Thyroid gland (tissue), 4 donors: ENCODE measurements around the gene IFNA17.

Experiments used
- POLR2A ChIP-seq, 2 donors: fragments of 450-650 bp; IDR thresholded peaks; one replicate each; pipeline ENCODE4 v1.6.1; 2017; ENCODE audit warnings: antibody characterized with exemption in 2 of 2, mild to moderate bottlenecking in 2 of 2, moderate library complexity in 1 of 2
- TF ChIP-seq, protein P1 (sequence below), 6 experiments: fragments of 200-600 bp in 3 of 6; fragments of 450-650 bp in 3 of 6; sonication (generic) in 3 of 6; IDR thresholded peaks; one replicate each; pipeline ENCODE4 v1.5.1; 2016 to 2019; ENCODE audit warnings: antibody characterized with exemption in 6 of 6, mild to moderate bottlenecking in 2 of 6, inconsistent platforms in 1 of 6, moderate library complexity in 1 of 6

- TF ChIP-seq, protein P1, sequence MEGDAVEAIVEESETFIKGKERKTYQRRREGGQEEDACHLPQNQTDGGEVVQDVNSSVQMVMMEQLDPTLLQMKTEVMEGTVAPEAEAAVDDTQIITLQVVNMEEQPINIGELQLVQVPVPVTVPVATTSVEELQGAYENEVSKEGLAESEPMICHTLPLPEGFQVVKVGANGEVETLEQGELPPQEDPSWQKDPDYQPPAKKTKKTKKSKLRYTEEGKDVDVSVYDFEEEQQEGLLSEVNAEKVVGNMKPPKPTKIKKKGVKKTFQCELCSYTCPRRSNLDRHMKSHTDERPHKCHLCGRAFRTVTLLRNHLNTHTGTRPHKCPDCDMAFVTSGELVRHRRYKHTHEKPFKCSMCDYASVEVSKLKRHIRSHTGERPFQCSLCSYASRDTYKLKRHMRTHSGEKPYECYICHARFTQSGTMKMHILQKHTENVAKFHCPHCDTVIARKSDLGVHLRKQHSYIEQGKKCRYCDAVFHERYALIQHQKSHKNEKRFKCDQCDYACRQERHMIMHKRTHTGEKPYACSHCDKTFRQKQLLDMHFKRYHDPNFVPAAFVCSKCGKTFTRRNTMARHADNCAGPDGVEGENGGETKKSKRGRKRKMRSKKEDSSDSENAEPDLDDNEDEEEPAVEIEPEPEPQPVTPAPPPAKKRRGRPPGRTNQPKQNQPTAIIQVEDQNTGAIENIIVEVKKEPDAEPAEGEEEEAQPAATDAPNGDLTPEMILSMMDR (IDR thresholded peaks at IDR 0.05), result no peak
- TF ChIP-seq POLR2A (IDR thresholded peaks at IDR 0.05), result no peak
Measured at GRCh38 chr9:21239911-21240310, 11.9 kb upstream of the IFNA17 start, which contains the start of gene IFNA14.
